ENCODE results near the gene HPDL.
A peak's percentile ranks its signal among the peaks of the same experiment; 100 is the strongest.
"Not testable (repeated sequence)": the region's sequence is repeated elsewhere in the genome, so short reads cannot be mapped to it uniquely, and the experiment has no call there.

HPDL gene

DNA sequence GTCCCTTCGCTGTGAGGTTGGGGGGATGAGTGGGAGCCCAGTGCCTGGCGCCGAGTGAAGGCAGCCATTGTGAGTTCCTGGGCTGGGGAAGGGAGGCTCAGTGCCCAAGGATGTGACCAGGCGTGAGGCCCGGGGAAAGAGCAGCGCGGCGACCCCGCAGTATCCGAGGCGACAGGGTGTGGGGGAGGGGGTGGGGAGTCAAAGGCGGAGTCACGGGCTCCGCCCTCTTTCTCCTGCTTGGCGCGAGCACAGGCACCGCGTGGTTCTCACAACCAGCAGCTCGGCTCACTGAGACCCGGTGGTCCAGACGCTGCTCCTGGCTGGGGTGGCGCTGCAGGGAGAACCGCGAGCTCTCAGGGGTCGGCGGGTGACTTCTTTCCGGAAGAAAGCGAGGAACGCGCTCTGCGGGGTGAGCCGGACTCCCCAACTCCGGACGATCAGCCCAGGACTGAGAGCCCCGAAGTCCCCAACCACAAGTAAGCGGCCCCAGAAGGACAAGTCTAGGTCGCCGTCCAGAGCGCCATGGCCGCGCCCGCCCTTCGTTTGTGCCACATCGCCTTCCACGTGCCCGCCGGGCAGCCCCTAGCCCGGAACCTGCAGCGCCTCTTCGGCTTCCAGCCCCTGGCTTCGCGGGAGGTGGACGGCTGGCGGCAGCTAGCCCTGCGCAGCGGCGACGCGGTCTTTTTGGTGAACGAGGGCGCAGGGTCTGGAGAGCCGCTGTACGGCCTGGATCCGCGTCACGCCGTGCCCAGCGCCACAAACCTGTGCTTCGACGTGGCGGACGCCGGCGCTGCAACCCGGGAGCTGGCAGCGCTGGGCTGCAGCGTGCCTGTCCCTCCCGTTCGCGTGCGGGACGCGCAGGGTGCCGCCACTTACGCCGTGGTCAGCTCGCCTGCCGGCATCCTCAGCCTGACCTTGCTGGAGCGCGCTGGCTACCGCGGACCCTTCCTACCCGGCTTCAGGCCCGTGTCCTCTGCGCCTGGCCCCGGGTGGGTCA, at the start of gene HPDL:
Gene HPDL (plus strand): TSS at position 269 of the 997 bp plus-strand sequence. CDS start 254 bp downstream, at position 523.
- peak; percentile 52 for DNase-seq

GRCh38 chr1:45282351-45282750, 44.3 kb upstream of the HPDL start:
- DNase-seq, result no peak

GRCh38 chr1:45284858-45285257, 41.8 kb upstream of the HPDL start:
- not testable (repeated sequence) for DNase-seq

- DNase-seq, result not testable (repeated sequence)
Measured at GRCh38 chr1:45286521-45286920, 40.2 kb upstream of the HPDL start.

DNA sequence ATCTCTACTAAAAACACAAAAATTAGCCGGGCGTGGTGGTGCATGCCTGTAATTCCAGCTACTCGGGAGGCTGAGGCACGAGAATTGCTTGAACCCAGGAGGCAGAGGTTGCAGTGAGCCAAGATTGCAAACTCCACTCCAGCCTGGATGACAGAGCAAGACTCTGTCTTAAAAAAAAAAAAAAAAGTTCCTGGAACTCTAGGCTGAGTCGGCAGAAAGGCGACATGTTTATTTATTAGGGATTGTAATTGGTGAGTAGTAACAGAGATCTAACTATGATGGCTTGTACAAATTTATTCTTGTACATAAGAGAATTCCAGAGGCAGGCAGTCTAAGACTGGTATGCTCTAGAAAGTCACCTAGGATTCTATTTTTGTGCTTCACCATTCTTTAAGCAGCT, 35.7 kb upstream of the HPDL start:
- not testable (repeated sequence) for DNase-seq

GRCh38 chr1:45291716-45292115, 35.0 kb upstream of the HPDL start:
- DNase-seq, result no peak

GRCh38 chr1:45297666-45298356, 28.9 kb upstream of the HPDL start:
- no peak for DNase-seq

- DNase-seq, result no peak
Measured at GRCh38 chr1:45299296-45299695, 27.4 kb upstream of the HPDL start.

DNA sequence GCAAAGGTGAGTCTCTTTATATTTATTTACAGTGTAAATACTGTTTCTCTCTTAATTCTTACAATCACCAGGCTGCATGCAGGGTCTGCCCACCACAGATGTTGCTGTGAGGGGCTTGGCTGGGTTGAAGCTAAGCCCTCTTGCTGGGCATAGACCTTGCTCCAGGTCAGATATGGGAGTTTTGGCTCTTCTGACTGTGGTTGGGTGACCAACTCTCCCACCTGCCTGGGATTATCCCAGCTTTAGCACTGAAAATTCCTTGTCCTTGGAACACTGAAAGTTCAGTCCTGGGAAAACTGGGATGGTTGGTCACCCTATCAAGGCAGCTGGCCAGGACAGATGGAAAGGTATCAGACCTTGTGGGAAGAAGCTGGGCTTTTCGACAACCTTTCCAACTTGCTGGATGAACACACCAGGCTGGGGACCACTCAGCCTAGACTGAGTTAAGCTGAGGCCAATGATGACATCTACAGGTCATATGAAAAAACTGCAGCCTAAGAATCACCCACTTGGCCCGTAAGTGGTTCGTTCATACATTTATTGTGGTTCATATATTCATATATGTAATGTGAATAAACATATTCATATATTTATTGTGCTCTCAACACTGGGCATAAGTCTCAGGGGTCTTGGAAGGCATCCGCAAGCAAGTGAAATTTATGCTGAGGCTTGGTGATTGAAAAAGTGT, 26.6 kb upstream of the HPDL start:
- DNase-seq, result peak; percentile 36

GRCh38 chr1:45300669-45300997, 26.1 kb upstream of the HPDL start:
- DNase-seq, result no peak

DNA sequence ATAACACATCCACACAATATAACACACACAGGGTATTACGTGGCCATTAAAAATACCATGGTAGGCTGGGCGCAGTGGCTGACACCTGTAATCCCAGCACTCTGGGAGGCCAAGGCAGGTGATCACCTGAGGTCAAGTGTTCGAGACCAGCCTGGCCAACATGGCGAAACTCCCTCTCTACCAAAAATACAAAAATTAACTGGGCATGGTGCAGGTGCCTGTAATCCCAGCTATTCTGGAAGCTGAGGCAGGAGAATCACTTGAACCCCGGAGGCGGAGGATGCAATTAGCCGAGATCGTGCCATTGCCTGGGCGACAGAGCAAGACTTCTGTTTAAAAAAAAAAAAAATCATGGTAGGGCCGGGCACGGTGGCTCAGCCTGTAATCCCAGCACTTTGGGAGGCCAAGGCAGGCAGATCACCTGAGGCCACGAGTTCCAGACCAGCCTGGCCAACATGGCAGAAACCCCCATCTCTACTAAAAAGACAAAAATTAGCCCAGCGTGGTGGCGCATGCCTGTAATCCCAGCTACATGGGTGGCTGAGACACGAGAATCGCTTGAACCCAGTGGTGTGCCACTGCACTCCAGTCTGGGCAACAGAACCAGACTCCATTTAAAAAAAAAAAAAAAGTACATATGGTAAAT, 24.1 kb upstream of the HPDL start:
- no peak for DNase-seq

DNA sequence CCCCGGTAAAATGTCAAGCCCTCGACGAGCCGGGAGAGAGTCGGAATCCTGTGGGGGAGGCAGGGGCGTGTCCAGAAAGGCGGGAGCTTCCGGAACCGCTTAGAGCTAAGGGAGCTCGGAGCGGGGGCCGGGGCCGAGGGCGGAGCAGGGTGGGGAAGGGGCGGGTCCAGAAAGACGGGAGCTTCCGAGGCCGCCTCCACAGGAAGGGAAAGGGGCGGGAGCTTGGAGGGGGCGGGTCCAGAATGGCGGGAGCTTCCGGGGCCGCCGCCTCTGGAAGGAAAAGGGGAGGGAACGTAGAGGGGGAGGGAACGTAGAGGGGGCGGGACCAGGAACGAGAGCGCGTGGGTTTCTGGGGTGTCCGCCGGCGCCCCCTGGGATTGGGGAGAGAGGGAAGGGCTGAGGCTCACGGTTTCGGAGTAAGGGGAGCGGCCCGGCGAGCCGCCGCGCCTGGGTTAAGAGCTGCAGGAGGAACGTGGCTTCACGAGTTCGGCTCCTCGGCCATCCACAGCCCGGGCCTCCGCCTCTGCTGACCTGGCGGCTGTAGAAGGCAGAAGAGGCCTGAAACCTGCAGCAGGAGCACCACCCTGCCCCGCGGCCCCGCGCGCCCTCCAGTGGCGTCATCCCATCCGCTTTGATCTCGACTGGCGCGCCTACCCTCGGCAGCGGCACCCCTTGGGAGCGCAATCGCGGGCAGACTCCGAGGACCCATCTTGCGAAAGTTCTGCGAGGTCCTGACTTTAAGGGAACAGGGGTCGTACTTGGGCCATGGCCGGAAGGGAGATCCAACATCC, 23.0 kb upstream of the HPDL start:
- DNase-seq, result peak; percentile 98

GRCh38 chr1:45304311-45305081, 22.2 kb upstream of the HPDL start:
- no peak for DNase-seq

- no peak for DNase-seq
Measured at GRCh38 chr1:45305231-45305630, 21.5 kb upstream of the HPDL start.

DNA sequence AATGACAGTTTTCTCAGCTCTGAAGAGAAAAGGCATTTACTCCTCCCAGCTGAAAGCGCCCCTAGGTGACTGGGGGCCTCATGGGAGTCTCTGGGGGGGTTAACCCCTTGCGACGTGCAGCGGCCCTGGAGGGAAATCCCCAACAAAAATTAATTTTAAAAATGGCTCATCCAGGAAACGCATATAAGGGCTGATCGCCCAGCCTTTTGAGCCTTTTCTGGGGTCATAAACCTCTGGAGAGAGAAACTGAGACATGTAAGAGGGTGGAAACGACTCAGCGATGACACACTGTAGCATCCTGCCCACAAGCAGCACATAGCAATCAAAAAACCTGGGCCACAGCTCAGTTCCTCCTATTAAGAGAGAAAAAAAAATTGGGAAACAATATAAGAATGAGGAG, 20.4 kb upstream of the HPDL start:
- no peak for DNase-seq

DNA sequence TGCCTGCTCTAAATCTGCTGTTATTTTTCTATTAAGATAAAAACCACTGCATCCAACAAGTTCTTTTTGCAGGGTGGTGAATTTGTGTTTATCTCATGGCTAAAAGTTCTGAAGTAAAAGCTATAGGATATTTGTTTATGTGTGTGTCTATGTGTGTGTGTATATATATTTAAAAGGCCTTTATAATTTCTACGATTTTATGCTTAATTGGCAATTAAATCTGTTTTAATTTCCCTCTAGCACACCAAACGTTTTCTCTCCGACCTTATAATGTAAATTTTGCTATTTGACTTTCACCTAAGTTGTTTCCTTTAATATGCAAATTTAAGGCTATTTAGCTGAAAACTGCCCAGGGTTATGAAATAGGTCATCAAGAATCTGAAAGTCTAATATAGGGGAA, 19.8 kb upstream of the HPDL start:
- DNase-seq, result no peak

GRCh38 chr1:45314266-45314665, 12.4 kb upstream of the HPDL start:
- DNase-seq, result no peak

DNA sequence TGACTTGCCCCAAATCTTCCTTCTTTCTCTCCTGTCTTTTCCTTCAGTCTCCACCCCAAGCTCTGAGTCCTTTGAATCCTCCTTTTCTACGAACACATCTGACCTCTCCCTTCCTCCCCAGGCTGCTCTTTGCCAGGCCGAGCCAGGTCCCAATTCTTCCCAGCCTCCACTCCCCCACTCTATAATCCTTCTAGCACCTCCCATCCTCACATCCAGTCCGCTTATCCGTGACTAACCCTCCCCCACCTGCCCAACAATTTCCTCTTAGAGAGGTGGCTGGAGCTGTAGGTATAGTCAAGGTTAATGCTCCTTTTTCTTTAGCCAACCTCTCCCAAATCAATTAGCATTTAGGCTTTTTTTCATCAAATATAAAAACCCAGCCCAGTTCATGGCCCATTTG, 9.5 kb upstream of the HPDL start:
- DNase-seq, result no peak

- DNase-seq, result no peak
Measured at GRCh38 chr1:45319761-45320160, 6.9 kb upstream of the HPDL start.

DNA sequence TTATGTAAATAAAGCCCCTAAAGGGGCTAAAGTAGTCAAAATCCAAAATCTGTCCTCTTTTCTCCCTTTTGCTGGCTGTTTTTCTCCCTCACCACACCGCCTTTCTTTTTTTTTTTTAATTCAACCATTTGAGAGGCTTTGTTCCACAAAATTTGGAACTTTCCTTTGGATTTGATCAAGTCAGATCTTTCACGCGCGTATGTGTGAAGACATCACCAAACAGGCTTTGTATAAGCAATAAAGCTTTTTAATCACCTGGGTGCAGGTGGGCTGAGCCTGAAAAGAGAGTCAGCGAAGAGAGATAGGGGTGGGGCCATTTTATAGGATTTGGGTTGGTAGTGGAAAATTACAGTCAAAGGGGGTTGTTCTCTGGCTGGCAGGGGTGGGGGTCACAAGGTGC, 5.3 kb upstream of the HPDL start:
- DNase-seq, result no peak

DNA sequence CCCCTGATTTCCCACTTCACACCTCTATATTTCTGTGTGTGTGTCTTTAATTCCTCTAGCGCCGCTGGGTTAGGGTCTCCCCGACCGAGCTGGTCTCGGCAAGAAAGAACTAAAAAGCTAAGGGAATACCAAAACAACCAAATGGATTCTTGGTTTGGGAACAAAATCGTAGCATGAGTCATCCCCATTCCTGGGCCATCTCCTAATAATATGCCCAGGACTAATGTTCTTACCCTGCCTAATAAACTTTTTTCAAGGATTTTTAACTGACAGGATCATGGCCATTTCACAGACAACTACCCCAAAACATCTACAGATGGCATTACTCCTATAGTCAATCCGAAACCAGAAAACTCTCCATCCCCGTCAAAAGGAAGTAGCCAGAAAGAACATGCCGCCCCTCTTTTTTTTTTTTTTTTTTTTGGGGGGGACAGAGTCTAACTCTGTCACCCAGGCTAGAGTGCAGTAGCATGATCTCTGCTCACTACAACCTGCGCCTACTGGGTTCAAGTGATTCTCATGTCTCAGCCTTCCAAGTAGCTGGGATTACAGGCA, 4.1 kb upstream of the HPDL start:
- DNase-seq, result no peak
